Stimulated activated CD8-positive, alpha-beta memory T cell treated with anti-CD3 and anti-CD28 coated beads, Interleukin-4, amount 100 ng/mL, for 4 hours (primary cell): Measurements from ENCODE around the gene MRPL2.
A peak's percentile ranks its signal among the peaks of the same experiment; 100 is the strongest.
"Not testable (repeated sequence)": the region's sequence is repeated elsewhere in the genome, so short reads cannot be mapped to it uniquely, and the experiment has no call there.

Experiments
- DNase-seq, 2 donors: peaks; one replicate each; pipeline ENCODE4 v3.0.0-alpha.2; 2020; ENCODE audit warnings: low read depth in 2 of 2, low spot score in 1 of 2

The MRPL2 gene

GRCh38 chr6:43053545-43054205 lies 5.6 kb downstream of the MRPL2 start, which contains the start of gene CUL7:
TSS of gene CUL7 (minus strand) at chr6:43053851. CDS start at chr6:43052788, 1,063 bp downstream.
- peak; percentile 67 to 76 for DNase-seq

GRCh38 chr6:43052842-43053544 lies 6.2 kb downstream of the MRPL2 start:
- DNase-seq = no peak

GRCh38 chr6:43052225-43052841 lies 6.9 kb downstream of the MRPL2 start:
- DNase-seq = no peak

GRCh38 chr6:43050981-43051380 lies 8.3 kb downstream of the MRPL2 start:
- DNase-seq = no peak

GRCh38 chr6:43047998-43048397 lies 11.2 kb downstream of the MRPL2 start:
- no peak for DNase-seq

GRCh38 chr6:43045371-43045930 lies 13.8 kb downstream of the MRPL2 start:
- DNase-seq = no peak

- DNase-seq = no peak
These were observed 15.9 kb downstream of the MRPL2 start for GRCh38 chr6:43043310-43043709.

- not testable (repeated sequence) for DNase-seq
These were observed 17.8 kb downstream of the MRPL2 start for GRCh38 chr6:43041475-43041874.

GRCh38 chr6:43040542-43041257 lies 18.5 kb downstream of the MRPL2 start:
- no peak for DNase-seq

- DNase-seq = no peak
These were observed 20.5 kb downstream of the MRPL2 start for GRCh38 chr6:43038727-43039126.

GRCh38 chr6:43037706-43038105 lies 21.5 kb downstream of the MRPL2 start:
- DNase-seq = no peak

- DNase-seq = no peak
These were observed 22.0 kb downstream of the MRPL2 start for GRCh38 chr6:43037197-43037596.

- DNase-seq = no peak
These were observed 22.5 kb downstream of the MRPL2 start for GRCh38 chr6:43036712-43037111.

- DNase-seq = no peak
These were observed 23.6 kb downstream of the MRPL2 start for GRCh38 chr6:43035495-43036194.

- DNase-seq = no peak
These were observed 25.1 kb downstream of the MRPL2 start for GRCh38 chr6:43034190-43034525.

GRCh38 chr6:43033496-43034189 lies 25.6 kb downstream of the MRPL2 start:
- DNase-seq = no peak

GRCh38 chr6:43032326-43032725 lies 26.9 kb downstream of the MRPL2 start:
- DNase-seq = no peak

- DNase-seq = no peak
These were observed 30.1 kb downstream of the MRPL2 start for GRCh38 chr6:43029120-43029519.

- no peak for DNase-seq
These were observed 32.9 kb downstream of the MRPL2 start for GRCh38 chr6:43026365-43026764.

GRCh38 chr6:43024436-43024835 lies 34.8 kb downstream of the MRPL2 start:
- no peak for DNase-seq
